Activated CD4-positive, alpha-beta T cell treated with anti-CD3 and anti-CD28 coated beads, Interleukin-2, amount 50 U/mL, for 48 hours (primary cell): ENCODE data around the gene TRPM7.
"Not testable (repeated sequence)": the region's sequence is repeated elsewhere in the genome, so short reads cannot be mapped to it uniquely, and the experiment has no call there.

Experiments used
- DNase-seq, 2 experiments: peaks; one replicate each; pipeline ENCODE4 v3.0.0-alpha.2; 2020

Gene TRPM7

DNA sequence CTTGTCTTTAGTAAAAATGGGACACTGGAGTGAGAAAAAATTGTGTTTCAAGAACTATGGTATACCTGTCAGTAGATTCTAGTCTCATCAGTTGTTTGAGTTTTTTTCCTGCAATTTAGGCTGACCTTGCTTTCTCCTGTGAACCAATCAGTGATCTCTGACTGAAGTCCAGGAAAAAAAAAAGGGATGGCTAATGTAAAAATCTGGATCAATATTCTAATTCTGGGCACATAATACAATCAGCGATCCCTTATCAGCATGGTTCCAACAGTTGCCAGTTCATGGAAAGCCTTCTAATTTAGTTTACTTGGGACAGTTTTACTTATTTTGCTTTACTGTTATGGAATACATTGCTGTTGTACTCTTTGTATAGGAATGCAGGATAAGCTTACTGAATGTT, 17.0 kb downstream of the TRPM7 start:
- no peak for DNase-seq

DNA sequence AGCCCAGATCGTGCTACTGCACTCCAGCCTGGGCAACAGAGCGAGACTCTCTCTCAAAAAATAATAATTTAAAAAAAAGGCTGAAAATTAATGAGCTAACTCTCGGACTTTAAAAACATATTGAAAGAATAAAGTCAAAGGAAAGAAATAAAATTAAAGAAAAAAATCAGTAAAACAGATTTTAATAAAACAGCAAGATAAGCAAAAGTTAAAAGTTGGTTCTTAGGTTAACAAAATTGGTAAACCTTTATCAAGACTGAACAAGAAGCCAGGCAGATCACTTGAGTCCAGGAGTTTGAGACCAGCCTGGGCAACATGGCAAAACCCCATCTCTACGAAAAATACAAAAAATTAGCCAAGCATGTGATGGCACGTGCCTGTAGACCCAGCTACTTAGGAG, 20.7 kb downstream of the TRPM7 start:
- no peak for DNase-seq

DNA sequence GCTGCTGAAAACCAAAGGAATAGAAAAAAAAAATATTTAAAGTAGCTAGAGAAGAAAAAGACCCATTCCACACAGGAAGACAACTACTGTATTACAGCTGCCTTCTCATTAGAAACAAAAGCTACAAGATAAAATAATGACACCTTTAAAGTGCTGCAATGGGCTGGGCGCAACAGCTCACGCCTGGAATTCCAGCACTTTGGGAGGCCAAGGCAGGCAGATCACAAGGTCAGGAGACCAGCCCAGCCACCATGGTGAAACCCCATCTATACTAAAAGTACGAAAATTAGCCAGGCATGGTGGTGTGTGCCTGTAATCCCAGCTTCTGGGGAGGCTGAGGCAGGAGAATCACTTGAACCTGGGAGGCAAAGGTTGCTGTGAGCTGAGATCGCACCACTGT, 31.0 kb downstream of the TRPM7 start:
- DNase-seq, result no peak

DNA sequence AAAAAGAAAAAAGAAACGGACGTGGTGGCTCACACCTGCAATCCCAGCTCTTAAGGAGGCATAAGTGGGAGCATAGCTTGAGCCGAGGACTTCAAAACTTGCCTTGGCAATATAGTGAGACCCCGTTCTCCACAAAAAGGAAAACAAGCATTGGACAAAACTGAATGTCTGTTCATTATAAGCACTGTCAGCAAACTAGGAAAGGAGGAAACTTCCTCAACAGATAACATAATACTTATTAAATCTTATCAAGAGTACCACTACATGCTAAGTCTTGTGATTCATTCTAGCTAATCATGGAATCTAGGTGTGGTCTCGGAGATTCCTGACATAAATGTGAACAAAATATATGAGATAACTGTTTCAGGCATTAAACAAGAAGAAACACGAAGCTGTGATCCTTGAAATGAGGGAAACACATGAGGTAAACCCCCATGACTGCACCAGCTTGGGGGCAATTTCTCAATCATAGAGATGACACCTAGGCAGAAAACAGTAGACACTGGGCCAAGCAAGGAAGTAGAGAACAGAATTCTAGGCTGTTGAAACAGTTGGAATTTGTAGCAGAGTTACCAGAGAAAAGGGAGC, 33.3 kb downstream of the TRPM7 start:
- DNase-seq, result no peak

DNA sequence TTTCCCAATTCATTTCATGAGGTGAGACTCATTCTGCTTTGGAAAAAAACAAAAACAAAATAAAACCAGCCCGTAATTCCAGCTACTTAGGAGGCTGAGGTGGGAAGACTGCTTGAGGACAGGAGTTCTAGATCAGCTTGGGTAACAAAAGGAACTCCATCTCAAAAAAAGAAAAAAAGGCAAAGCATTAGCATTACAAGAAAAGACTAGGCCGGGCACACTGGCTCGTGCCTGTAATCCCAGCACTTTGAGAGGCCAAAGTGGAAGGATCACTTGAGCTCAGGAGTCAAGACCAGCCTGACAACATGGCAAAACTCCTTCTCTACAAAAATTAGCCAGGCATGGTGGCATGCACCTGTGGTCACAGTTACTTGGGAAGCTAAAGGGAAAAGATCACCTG, 33.9 kb downstream of the TRPM7 start:
- DNase-seq, result no peak

DNA sequence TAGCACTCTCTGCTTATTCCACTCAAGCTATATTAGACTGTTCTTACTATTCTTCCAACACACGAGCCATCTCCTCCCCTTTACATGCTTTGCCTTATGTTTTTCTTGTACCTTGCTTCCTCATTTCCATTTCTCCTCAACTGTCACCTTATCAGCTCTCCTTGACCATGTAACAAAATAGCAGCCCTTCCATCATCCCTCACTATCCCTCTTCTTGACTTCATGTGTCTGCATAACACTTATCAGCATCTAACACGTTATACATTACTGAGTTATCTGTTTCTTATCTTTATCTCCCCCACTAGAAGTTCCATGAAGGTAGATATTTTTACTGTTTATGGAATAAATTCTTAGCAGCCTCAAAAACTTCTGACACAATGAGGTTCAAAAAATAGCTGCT, 45.3 kb downstream of the TRPM7 start:
- DNase-seq, result no peak

DNA sequence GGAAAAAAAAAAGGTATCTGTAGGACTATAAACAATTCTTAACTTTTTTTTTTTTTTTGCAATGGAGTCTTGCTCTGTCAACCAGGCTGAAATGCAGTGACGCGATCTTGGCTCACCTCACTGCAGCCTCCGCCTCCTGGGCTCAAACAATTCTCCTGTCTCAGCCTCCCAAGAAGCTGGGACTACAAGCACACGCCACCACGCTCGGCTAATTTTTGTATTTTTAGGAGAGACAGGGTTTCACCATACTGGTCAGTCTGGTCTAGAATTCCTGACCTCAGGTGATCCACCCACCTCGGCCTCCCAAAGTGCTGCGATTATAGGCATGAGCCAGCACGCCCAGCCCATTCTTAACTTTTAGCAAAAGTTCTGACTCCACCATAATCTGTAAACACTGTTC, 50.5 kb downstream of the TRPM7 start:
- DNase-seq, result no peak

- DNase-seq, result no peak
Observed at GRCh38 chr15:50633653-50634052, 52.9 kb downstream of the TRPM7 start.

- no peak for DNase-seq
Observed at GRCh38 chr15:50628421-50628820, 58.2 kb downstream of the TRPM7 start.

DNA sequence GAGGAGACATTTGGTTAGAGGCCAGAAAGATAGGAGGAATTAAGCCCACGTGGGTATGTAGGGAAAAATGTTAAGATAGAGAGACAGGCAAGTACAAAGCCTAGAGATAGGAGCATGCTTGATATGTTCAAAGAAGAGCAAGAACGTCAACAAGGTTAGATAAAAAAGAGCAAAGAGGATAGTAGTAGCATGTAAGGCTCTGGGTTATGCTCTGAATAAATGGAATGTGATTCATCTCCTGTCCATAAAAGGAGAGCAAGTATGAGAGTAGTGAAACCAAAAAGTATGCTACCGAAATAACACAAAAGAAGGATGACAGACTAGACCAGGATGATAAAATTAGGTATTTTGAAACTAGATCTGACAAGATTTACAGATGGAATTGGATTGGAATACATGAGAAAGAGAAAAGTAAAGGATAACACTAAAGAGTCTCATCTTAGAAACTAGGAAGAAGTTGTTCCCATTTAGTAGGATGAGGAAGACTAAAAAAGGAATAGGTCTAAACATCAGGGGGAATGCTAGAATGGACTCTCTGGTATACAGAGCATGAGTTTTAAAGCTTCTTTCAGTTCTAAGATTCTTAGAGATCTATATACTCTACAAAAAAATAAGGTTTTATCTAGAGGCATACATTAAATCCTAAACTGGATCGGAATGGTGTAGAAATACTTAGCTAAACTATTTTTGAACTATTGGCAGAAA, 59.1 kb downstream of the TRPM7 start:
- DNase-seq, result no peak

GRCh38 chr15:50624616-50625168, 61.9 kb downstream of the TRPM7 start:
- DNase-seq, result no peak

GRCh38 chr15:50622361-50622943, 64.1 kb downstream of the TRPM7 start:
- DNase-seq, result not testable (repeated sequence)

DNA sequence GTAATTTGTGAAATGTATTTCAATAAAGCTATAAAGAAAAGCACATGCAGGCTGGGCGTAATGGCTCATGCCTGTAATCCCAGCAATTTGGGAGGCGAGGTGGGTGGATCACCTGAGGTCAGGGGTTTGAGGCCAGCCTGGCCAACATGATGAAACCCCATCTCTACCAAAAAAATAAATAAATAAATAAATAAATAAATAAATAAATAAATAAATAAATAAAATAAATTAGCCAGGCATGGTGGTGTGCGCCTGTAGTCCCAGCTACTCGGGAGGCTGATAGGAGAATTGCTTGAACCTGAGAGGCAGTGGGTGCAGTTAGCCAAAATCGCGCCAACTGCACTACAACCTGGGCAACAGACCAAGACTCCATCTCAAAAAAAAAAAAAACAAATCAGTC, 69.6 kb downstream of the TRPM7 start:
- DNase-seq, result not testable (repeated sequence)

DNA sequence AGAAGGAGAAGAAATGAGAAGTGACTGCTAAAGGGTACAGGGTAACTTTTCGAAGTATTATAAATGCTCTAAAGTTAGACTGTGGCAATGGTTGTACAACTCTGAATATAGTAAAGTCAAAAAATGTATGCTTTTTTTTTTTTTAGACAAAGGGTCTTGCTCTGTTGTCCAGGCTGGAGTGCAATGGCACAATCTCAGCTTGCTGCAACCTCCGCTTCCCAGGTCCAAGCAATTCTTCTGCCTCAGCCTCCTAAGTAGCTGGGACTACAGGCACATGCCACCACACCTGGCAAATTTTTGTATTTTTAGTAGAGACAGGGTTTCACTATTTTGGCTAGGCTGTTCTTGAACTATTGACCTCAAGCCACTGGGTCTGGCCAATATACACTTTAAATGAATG, 70.0 kb downstream of the TRPM7 start:
- DNase-seq, result not testable (repeated sequence)

- no peak for DNase-seq
Observed at GRCh38 chr15:50613600-50613999, 73.0 kb downstream of the TRPM7 start.

DNA sequence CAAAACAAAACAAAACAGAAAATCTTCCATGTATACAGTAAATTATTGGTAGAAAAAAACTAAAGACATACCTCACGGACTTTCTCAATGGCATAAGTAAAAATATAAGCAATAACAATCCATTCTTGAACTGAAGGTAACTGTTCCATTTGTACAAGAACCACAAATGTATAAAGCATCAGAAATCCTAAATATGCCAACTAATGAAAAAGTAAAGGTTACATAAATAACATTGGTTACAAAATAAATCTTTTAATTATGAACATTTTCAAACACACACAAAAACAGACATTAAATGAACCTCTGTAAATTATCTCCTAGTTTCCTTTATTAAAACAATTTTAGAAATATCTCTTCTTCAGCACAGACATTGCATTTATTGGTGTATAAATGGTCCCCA, 79.5 kb downstream of the TRPM7 start:
- DNase-seq, result no peak

DNA sequence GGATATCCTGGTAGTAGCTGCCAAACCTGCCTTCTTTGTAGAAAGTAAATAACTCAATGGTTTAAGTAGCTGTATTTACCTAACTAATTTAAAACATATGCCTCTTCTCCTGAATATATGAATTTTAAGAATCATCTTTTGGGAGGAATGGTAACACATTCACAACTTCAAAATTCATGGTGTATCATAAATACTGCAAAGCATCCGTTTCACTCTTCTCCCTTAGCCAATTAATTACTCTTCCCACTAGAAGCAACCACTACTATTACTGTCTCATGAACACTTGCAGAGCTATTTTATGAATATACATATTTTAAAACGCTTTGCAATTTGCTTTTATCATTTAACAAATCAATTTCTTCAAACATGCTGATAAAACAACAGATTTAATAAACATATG, 81.1 kb downstream of the TRPM7 start:
- DNase-seq, result no peak

- DNase-seq, result not testable (repeated sequence)
Observed at GRCh38 chr15:50602028-50602427, 84.6 kb downstream of the TRPM7 start.

GRCh38 chr15:50594311-50594710, 92.3 kb downstream of the TRPM7 start:
- DNase-seq, result no peak

DNA sequence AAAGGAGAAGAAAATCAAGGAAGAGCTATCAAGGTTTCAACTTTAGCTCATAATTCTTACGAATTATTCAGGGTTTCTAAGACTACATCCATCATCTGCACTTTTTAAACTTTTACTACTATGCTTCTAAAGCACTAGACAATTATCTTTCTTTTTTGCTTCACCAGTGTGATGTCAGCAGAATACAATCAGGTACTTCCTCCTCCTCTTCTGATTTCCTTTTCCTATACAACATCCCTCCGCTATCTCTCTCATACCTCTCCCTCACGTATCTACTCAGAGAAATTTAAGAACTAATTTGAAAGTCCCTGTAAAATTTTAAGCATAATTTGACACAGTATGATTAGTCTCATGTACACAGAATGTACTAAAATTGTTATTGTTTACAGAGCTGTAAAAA, 92.8 kb downstream of the TRPM7 start:
- DNase-seq, result no peak

DNA sequence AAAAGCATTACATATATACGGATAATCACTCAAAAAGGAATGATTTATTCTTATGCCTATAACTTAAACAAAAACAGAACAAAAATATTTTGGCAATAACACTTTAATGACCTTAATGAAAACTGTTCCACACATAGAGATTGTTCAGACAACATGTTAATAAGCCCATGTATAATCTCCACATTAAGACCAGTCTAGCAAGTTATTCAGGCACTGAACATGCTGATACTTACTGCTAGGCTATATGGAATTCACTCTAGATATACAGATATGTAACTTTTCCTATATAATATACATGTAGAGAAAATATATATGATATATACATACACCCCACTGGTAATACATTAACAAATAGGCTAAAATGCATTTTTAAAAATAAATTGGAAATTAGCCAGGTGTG, 96.3 kb downstream of the TRPM7 start:
- DNase-seq, result no peak

DNA sequence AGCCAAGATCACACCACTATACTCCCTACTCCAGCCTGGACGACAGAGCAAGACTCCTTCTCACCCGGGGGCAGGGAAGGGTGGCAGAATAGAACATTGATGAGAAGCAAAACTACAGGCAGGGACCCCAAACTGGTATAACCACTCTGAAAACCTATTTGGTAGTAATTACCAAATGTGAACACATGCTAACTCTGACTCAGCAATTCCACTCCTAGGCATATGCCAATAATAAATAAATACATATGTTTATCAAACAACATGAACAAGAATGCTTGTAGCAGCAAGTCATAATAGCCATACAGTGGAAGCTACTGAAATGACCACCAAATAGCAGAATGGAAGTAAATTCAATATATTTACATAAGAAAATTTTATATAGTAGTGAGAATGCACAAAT, 109.1 kb downstream of the TRPM7 start:
- DNase-seq, result no peak

DNA sequence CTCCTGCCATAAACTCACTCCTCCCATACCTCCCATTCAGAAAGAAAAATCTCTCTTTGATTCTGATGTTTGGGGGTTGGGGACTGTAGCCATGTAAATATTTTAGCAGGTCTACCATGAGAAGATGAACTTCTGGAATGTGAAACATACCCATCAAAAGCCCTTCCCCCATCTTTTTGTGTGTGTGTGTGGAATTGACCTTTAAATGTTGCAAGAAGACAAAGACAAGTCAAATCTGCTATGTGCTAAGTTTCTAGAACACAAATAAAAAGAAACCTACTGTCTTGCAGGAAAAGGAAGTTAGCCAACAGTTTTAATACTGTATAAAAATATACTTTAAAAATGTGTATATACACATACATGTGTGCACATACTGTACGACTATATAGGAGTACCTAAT, 110.4 kb downstream of the TRPM7 start:
- DNase-seq, result no peak

DNA sequence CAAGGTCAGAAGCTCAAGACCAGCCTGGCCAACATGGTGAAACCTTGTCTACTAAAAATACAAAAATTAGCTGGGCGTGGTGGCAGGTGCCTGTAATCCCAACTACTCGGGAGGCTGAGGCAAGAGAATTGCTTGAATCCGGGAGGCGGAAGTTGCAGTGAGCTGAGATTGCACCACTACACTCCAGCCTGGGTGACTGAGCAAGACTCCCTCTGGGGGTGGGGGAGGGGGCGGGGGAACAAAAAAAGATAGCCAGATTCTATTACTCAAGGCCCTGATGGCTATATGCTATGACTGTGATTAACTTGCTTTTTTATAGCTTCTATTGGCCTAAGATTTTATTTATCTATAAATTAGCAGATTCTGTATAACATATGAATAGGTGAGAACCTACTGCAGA, 112.8 kb downstream of the TRPM7 start:
- DNase-seq, result not testable (repeated sequence)
